GM12878 (cell line): ENCODE data around the gene MAP4. TPM values are rescaled to one million over a fixed set of nuclear protein-coding genes. Genes with fewer than 3 reads are reported as not detected.
"Not testable (repeated sequence)": the region's sequence is repeated elsewhere in the genome, so short reads cannot be mapped to it uniquely, and the experiment has no call there.

ENCODE experiments used
- ATAC-seq: fragments of 200-7000 bp; cut with Tn5 transposase; 3 replicates; pipeline ENCODE4 v1.9.1; 2020; ENCODE audit warnings: mild to moderate bottlenecking, moderate library complexity
- BruUV-seq: library from RNA; stranded (reverse); fragments of 400-500 nt; replicated peaks from 2 replicates; lab custom pipeline; 2021; lab: Mats Ljungman, UMichigan
- CTCF ChIA-PET: fragments of 300-600 bp; sonication (Branson Sonifier 250); formaldehyde crosslinking; extraction: SDS; loops from one replicate; lab custom pipeline; 2021; ENCODE audit warnings: inconsistent platforms; lab: Yijun Ruan, JAX
- POLR2A ChIA-PET: fragments of 350-600 bp; formaldehyde crosslinking; extraction: SDS; loops from one replicate; lab custom pipeline; 2021; ENCODE audit warnings: inconsistent platforms; lab: Charles Lee
- RAD21 ChIA-PET: fragments of 300-600 bp; sonication (Branson Sonifier 250); formaldehyde crosslinking; loops from one replicate; lab custom pipeline; 2023; ENCODE audit warnings: antibody characterized with exemption; ENCODE audit not compliant: unreplicated experiment; lab: Charles Lee
- SMC1A ChIA-PET: fragments of 300-600 bp; sonication (Branson Sonifier 250); formaldehyde crosslinking; loops from one replicate; lab custom pipeline; 2023; ENCODE audit not compliant: unreplicated experiment, uncharacterized antibody; lab: Charles Lee
- DNase-seq: peaks from one replicate; pipeline ENCODE4 v3.0.0-alpha.2; 2011; ENCODE audit warnings: low read depth, low spot score
- FAIRE-seq: peaks from 3 replicates; lab custom pipeline; 2011; peaks lifted over from hg19 to GRCh38; lab: Jason Lieb, UNC
- H2AFZ ChIP-seq: 2 replicates; pipeline ENCODE4 v1.6.0; 2011; ENCODE audit warnings: low read depth, low read length, control low read depth; ENCODE audit not compliant: control insufficient read depth
- H3K27ac ChIP-seq: 2 replicates; pipeline ENCODE4 v1.5.1; 2011; ENCODE audit warnings: control low read depth; ENCODE audit not compliant: control insufficient read depth, insufficient read depth
- H3K27me3 ChIP-seq, 2 experiments: replicated peaks in 1 of 2; 2 replicates each; pipeline versions ENCODE4 v1.6.0 to v1.6.1; 2011; ENCODE audit warnings: low read length in 1 of 2; ENCODE audit not compliant: control insufficient read depth in 2 of 2, insufficient read depth in 2 of 2
- H3K36me3 ChIP-seq, 2 experiments: 2 replicates each; pipeline ENCODE4 v1.5.1; 2011; ENCODE audit warnings: low read length in 1 of 2; ENCODE audit not compliant: control insufficient read depth in 2 of 2, insufficient read depth in 2 of 2
- H3K4me1 ChIP-seq: 2 replicates; pipeline ENCODE4 v1.6.1; 2011; ENCODE audit warnings: mild to moderate bottlenecking, low read length, moderate library complexity, mixed read lengths; ENCODE audit not compliant: control insufficient read depth, insufficient read depth
- H3K4me2 ChIP-seq: 2 replicates; pipeline ENCODE4 v1.6.0; 2011; ENCODE audit warnings: control low read depth; ENCODE audit not compliant: control insufficient read depth, insufficient read depth
- H3K4me3 ChIP-seq: fragments of 200-600 bp; sonication (generic); 2 replicates; pipeline ENCODE4 v1.5.1; 2016
- H3K79me2 ChIP-seq: 2 replicates; pipeline ENCODE4 v1.6.0; 2011; ENCODE audit warnings: low read length; ENCODE audit not compliant: control insufficient read depth, insufficient read depth
- H3K9ac ChIP-seq: 2 replicates; pipeline ENCODE4 v1.8.0; 2011; ENCODE audit warnings: low read length, control low read depth, mixed read lengths; ENCODE audit not compliant: control insufficient read depth, insufficient read depth
- H3K9me3 ChIP-seq: replicated peaks from 3 replicates; pipeline ENCODE4 v1.5.1; 2011; ENCODE audit warnings: mild to moderate bottlenecking, low read length; ENCODE audit not compliant: control insufficient read depth, insufficient read depth
- H4K20me1 ChIP-seq: 2 replicates; pipeline ENCODE4 v1.6.0; 2011; ENCODE audit not compliant: control insufficient read depth, insufficient read depth
- CHD1 ChIP-seq: IDR thresholded peaks from 2 replicates; pipeline ENCODE4 v1.6.1; 2012; ENCODE audit warnings: low read depth, low read length, improper control_type of control experiment
- PKNOX1 ChIP-seq: fragments of 450-650 bp; IDR thresholded peaks from 2 replicates; pipeline ENCODE4 v1.6.1; 2016; ENCODE audit warnings: mild to moderate bottlenecking
- RUNX3 ChIP-seq: IDR thresholded peaks from 2 replicates; pipeline ENCODE4 v1.6.1; 2012; ENCODE audit warnings: low read length, inconsistent platforms
- SMAD5 ChIP-seq: IDR thresholded peaks from 2 replicates; pipeline ENCODE4 v1.6.1; 2016; ENCODE audit warnings: antibody characterized with exemption, low read depth
- WGBS: methylation state at CpG from one replicate; pipeline ENCODE4 v1.1.6; 2016; ENCODE audit warnings: low lambda C conversion rate; ENCODE audit not compliant: insufficient replicate concordance, insufficient coverage; ENCODE audit errors: missing lambda C conversion rate; 5-methylcytosine and 5-hydroxymethylcytosine counted together
- in situ Hi-C: fragments of 300-500 bp; cut with MboI; formaldehyde crosslinking; loops from 9 replicates; pipeline ENCODE4 v1.14.3; 2018; ENCODE audit warnings: mixed read lengths
- intact Hi-C: fragments of 100-400 bp; cut with micrococcal nuclease; formaldehyde crosslinking; loops from one replicate; pipeline ENCODE4 v1.14.2; 2022; ENCODE audit not compliant: unreplicated experiment
- polyA plus RNA-seq, 11 experiments: library from polyadenylated mRNA; depleted of rRNA in 4 of 11; unstranded in 6 of 11; stranded (reverse) in 5 of 11; fragments of >200 nt; fragmentation: Nextera tagmentation in 4 of 11; fragmentation: Illumina TruSeq in 1 of 11; extraction: Ambion mirVana in 4 of 11; extraction: Trizol in 1 of 11; gene quantifications; 1 replicate in 1 of 11; 2 replicates in 10 of 11; pipeline versions ENCODE4 v1.2.1 to v1.2.3, GENCODE V29; 2011 to 2016; ENCODE audit warnings: inconsistent platforms in 2 of 11, missing spikeins in 2 of 11, low read depth in 1 of 11
- total RNA-seq, 4 experiments: library from RNA; depleted of rRNA in 3 of 4; stranded (reverse); fragments of >200 nt in 3 of 4; fragmentation: Illumina TruSeq in 1 of 4; extraction: Trizol in 1 of 4; gene quantifications; 2 replicates each; pipeline versions ENCODE4 v1.2.1 to v1.2.3, GENCODE V29; 2013 to 2021

Gene MAP4
- total and polyA plus RNA-seq, 10 of the 15 experiments (the other 5 are each of a cell fraction or from before 2014, with no cell fraction given): 22.2 to 145 (median 47.2) TPM

- CTCF ChIA-PET: interaction anchor here (1.2 to 1.4 kb wide), 3 partner anchors 8 to 322 kb away, joined by 3 to 5 read pairs (median 3); no protein-coding TSS in a partner anchor
- intact Hi-C loops, FAIRE-seq: not testable (repeated sequence)
Measured at GRCh38 chr3:47829482-47829881, 186.7 kb downstream of the MAP4 start.

GRCh38 chr3:47825590-47825989 lies 190.6 kb downstream of the MAP4 start:
- SMC1A ChIA-PET: interaction anchor here (0.6 to 2.4 kb wide), 10 partner anchors 10 to 326 kb away, joined by 3 to 12 read pairs (median 4); partner anchors contain the start of gene DHX30
- Histone ChIP-seq H3K4me2 (peak overlapping the region; percentile 72), H4K20me1 (no peaks in the 10 kb centered on the region), H2AFZ (peak overlapping the region; percentile 92), H3K27me3 (no peaks in the 10 kb centered on the region), H3K9me3 (no peaks in the 10 kb centered on the region), H3K79me2 (peaks cover 29% of the 10 kb centered on the region), H3K36me3 (peaks cover 4 to 16% of the 10 kb centered on the region in 2 experiments; a peak in 3 of 4 replicates), H3K27ac (peak overlapping the region; percentile 85), H3K9ac (peak overlapping the region; percentile 94), H3K4me3 (peak overlapping the region; percentile 98), H3K4me1 (peaks cover 6% of the 10 kb centered on the region)
- TF ChIP-seq SMAD5: no peak
- no peak for TF ChIP-seq PKNOX1
- TF ChIP-seq CHD1: no peak
- in situ Hi-C loops: no loop called here
- intact Hi-C loops: no loop called here
- POLR2A ChIA-PET: interaction anchor here (0.7 to 2.2 kb wide), 5 partner anchors 12 to 262 kb away, joined by 3 to 7 read pairs (median 4); partner anchors contain the start of gene DHX30
- DNase-seq (no peak), FAIRE-seq (no peak), ATAC-seq (no peak; the same call in 1 of the 3 replicates)
- RAD21 ChIA-PET: interaction anchor here (1.0 to 3.4 kb wide), 5 partner anchors 165 to 326 kb away, joined by 3 to 17 read pairs (median 5); no protein-coding TSS in a partner anchor
- BruUV-seq: no TSS peak
- CTCF ChIA-PET: interaction anchor here (0.6 to 4.7 kb wide), 29 partner anchors 8 to 611 kb away, joined by 3 to 44 read pairs (median 4); partner anchors contain the start of gene DHX30
- 21% methylated on average over 7 of the region's 7 CpGs for WGBS

More at GRCh38 chr3:47829482-47829881, 186.7 kb downstream of the MAP4 start:
- not testable (repeated sequence) for H3K9me3 ChIP-seq
- TF ChIP-seq RUNX3: peak; percentile 68
- TF ChIP-seq, all 136 proteins: peak for 1; not testable (repeated sequence) for 135
- in situ Hi-C loops, SMC1A ChIA-PET, H3K4me3 ChIP-seq, RAD21 ChIA-PET, BruUV-seq, DNase-seq, H3K9ac ChIP-seq, H2AFZ ChIP-seq, H3K27ac ChIP-seq, POLR2A ChIA-PET, H4K20me1 ChIP-seq, H3K4me1 ChIP-seq, H3K4me2 ChIP-seq, H3K27me3 ChIP-seq, ATAC-seq: not testable (repeated sequence)
- H3K36me3 ChIP-seq: peaks cover 10 to 24% of the 10 kb centered on the region in 2 experiments; a peak in 3 of 4 replicates
- peaks cover 26% of the 10 kb centered on the region for H3K79me2 ChIP-seq
- WGBS: 42% methylated on average over 9 of the region's 9 CpGs
